ENCODE data around the gene FMNL1. TPM values are rescaled to one million over a fixed set of nuclear protein-coding genes. Genes with fewer than 3 reads are reported as not detected.
"Not testable (repeated sequence)": the region's sequence is repeated elsewhere in the genome, so short reads cannot be mapped to it uniquely, and the experiment has no call there.

Gene FMNL1
- polyA plus RNA-seq, 1 donor = 10.0 TPM

- no peak for DNase-seq
Observed at GRCh38 chr17:45236282-45236606, 14.6 kb downstream of the FMNL1 start.

- DNase-seq = no peak
Observed at GRCh38 chr17:45237686-45238085, 16.0 kb downstream of the FMNL1 start.

DNA sequence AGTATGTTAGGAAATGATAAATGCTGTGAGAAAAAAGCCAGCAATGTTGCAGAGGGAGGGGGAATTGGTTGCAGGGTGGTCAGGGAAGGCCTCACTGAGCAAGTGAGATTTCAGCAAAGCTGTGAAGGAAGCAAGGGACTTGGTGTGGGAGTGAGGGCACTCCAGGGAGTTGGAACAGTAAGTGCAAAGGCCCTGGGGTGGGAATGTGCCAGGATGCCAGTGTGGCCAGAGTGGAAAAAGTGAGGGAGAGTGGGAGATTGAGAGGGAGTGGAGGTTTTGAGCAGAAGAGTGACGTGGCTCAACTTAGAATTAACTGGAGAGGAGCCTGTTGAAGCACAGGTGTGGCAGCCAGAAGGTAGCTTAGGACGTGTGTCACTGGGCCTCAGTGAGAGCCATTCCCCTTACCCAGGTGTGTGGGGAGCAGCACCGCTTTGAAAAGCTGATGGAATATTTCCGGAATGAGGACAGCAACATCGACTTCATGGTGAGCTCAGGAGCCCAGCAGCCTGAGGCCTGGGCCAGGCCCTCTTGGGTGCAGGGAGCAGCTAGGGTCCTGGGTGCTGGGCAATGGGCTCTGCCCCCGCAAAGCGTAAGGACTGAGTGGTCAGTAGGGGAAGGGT, 16.6 kb downstream of the FMNL1 start:
- no peak for DNase-seq

DNA sequence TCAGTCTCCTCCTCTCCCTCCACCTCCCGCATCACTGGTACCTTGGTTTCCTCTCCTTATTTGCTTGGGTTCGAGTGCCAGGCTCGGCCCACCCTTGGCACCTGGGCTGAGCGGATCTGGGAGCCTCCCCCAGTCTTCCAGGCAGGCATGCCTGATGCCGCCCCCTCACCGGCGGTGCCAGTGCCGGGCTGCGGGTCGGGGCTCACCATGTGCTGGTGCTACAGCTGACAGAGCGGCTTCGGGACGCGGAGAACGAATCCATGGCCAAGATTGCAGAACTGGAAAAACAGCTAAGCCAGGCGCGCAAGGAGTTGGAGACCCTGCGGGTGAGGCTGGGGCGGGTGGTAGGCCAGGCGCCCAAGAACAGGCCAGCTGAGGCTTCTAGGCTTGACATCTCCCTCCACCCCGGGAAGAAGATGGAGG, 19.2 kb downstream of the FMNL1 start:
- DNase-seq = no peak

GRCh38 chr17:45241328-45242028, 19.8 kb downstream of the FMNL1 start:
- no peak for DNase-seq

- no peak for DNase-seq
Observed at GRCh38 chr17:45242029-45242414, 20.3 kb downstream of the FMNL1 start.

DNA sequence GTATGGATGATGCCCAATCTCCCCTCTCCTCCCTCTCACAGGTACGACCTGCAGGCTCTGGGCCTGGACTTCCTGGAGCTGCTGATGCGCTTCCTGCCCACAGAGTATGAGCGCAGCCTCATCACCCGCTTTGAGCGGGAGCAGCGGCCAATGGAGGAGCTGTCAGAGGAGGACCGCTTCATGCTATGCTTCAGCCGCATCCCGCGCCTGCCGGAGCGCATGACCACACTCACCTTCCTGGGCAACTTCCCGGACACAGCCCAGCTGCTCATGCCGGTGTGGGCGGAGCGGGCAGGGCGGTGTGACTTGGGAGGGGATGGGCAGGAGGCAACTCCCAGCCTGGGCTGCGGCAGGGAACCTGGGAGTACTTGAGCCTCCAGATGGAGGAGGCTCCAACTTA, 22.1 kb downstream of the FMNL1 start:
- no peak for DNase-seq

GRCh38 chr17:45244725-45245656, 23.3 kb downstream of the FMNL1 start:
- no peak for DNase-seq

DNA sequence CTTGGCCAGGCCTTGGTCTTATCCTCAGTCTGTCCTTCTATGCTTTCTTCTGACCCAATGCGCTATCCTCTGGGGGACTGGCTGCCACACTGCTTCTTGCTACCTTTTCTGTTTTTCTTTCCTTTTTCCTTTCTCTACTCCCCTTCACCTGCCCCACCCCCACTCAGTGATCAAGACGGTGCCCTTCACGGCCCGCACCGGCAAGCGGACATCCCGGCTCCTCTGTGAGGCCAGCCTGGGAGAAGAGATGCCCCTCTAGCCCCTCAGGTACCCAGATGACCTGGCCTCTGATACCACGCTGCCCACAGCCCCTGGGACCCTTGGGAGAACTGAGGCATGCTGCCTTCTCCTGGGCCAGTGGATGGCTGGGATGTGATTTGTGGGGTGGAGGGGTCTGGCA, 24.7 kb downstream of the FMNL1 start:
- DNase-seq = no peak

- DNase-seq = no peak
Observed at GRCh38 chr17:45246861-45247428, 25.3 kb downstream of the FMNL1 start.

DNA sequence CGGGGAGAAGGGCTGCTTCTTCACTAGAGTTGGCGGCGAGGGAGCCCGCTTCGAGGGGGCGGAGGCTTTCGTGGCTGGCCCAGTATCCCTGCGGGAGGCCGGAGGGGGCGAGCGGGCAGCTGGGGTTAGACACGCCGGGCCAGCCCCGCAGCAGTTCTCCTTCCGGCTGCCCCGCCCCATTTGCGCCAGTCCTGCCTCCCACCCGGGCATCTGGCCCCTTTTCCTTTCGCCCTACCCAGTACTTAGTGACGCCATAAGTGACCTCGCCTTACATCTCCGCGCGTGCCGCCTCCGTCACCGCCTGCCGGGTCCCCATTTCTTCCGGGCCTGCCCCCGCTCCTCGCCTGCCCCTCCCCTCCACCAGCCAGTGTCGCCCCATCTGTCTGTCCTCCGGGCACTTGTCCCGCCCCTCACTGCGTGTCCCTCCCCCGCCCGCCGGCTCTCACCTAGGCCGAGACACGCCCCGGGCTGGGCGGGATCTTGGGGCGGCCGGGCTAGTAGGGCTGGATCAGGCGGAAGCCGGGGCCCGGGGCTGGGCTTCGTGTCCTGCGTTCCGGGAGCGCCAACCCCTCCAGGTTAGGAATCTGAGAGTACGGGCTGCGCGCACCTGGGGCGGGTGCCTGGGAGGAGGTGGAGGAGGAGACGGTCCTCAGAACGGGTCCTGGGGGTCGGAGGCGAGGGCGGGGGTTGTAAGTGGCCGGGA, 25.9 kb downstream of the FMNL1 start:
- peak; percentile 31 for DNase-seq

DNA sequence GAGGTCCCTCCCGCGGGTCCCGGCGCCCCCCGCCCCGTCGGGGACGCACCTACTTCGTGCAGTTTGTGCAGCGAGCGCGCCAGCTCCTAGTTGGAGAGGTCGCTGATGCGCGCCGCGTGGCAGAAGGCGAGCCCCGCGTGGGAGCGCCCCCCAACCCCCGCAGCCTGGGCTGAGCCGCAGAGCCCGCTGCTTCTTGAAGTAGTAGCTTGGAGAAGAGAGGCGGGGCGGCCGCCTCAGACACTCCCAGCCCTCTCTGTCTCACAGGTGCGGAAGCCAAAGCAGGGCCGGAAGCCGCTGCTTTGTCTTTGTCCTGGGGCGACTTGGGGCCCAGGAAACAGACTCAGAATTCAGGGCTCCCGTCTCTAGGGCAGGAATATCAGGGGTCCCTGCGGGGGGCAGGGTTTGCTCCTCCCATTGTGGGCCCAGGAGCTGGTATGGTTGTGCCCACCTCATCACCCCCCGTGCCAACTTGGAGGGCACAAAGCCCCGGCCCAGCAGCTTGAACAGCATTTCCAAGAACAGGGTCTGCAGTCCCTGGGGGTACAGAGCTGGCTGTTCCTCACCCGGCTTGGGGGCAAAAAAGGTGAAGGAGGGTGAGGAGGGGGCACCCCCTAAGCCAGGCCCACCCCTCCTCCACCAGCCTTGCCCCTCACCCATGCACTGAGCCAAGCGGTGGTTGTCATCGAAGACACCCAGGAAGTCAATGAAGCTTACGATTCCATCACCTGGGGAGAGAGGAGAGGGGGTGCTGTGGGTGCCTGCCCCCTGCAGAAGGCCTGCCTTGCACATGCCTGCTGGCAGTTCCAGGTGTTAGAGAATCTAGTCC, 26.7 kb downstream of the FMNL1 start:
- no peak for DNase-seq

GRCh38 chr17:45251931-45252330, 30.2 kb downstream of the FMNL1 start:
- no peak for DNase-seq

DNA sequence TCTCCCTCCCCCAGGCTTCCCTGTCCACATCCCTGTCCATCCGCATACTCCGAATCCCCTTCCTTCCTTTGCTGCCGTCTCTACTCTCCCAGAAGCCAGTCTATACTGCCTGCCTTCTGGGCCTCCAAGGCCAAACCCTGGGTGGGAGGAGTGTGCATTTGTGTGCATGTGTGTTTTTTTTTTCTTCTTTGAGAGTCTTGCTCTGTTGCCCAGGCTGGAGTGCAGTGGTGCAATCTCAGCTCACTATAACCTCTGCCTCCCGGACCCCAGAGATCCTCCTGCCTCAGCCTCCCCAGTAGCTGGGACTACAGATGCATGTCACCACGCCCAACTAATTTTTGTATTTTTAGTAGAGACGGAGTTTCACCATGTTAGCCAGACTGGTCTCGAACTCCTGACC, 31.6 kb downstream of the FMNL1 start:
- not testable (repeated sequence) for DNase-seq

GRCh38 chr17:45253879-45254278, 32.2 kb downstream of the FMNL1 start:
- DNase-seq = no peak

DNA sequence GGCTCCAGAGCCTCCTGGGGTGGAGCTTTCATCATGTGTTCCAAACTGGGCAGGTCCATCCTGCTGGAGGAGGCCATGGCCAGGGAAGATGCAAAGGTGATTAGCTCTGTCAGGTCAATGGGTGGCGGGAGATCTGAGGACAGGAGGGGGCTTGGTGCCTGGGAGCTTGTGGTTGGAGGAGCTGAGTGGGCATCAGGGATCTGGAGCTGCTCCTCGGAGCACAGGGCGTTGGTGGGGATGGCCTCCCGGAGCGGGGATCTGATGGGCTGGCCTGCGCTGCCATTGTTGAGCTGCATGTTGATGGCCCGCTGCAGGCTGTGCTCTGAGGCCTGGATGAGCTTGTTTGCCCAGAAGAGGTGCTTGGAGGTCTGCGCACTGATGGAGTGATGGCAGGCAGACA, 33.7 kb downstream of the FMNL1 start:
- DNase-seq = no peak

DNA sequence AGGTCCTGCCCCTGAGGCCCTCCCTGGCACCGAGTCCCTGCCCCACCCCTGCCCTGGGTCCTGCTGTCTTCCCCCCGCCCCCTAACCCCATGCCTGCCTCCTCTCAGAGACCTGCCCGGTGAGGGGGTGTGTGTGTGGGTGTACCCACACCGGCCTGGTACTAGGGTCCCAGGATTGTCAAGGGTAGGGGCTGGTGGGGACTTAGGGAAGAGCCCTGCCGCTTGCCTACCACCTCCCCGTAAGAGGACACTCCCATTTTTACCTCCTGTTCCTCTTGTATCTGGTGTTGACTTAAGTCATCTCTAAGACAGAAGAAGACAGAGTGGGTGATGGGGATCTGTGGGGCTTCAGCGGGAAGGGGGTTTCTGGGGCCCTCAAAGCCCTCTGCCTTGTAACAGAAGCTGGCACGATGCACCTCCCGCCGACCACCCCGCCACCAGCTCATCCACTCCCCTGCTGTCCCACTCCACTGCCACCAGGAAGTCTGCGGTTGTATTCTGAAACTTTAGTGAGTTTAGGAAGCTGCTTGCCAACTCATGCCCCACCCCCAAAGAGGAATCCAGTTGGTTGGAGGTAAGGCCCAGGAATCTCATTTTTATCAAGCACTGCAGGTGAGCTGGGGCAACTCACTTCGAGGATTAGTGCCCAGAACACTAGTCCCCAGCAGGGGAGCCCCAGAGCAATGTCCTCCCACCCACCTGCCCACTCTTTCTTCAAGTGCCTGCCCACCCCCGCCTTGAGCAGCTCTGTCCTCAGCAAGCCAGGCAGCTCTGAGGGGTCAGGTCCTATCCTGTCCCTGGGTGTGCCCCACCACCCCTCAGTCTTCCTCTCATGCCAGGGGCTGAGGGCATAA, 34.7 kb downstream of the FMNL1 start:
- DNase-seq = no peak

- no peak for DNase-seq
Observed at GRCh38 chr17:45257115-45257514, 35.4 kb downstream of the FMNL1 start.

- no peak for DNase-seq
Observed at GRCh38 chr17:45258981-45259380, 37.3 kb downstream of the FMNL1 start.

GRCh38 chr17:45260204-45260783, 38.6 kb downstream of the FMNL1 start:
- DNase-seq = no peak

Data from hindlimb muscle (tissue), 1 donor.